ENCODE data around the gene UBTFL1. TPM values are rescaled to one million over a fixed set of nuclear protein-coding genes. Genes with fewer than 3 reads are reported as not detected.
A peak's percentile ranks its signal among the peaks of the same experiment; 100 is the strongest.
"Not testable (repeated sequence)": the region's sequence is repeated elsewhere in the genome, so short reads cannot be mapped to it uniquely, and the experiment has no call there.

The UBTFL1 gene
- total RNA-seq (not detected), total RNA-seq (0 reads per million in 2 donors)

- H3K27ac Mint-ChIP-seq; DNase-seq; H3K4me3 Mint-ChIP-seq; H3K36me3 Mint-ChIP-seq (ENCODE audit: low read depth); H3K27me3 Mint-ChIP-seq; ATAC-seq; H3K4me1 Mint-ChIP-seq; H3K9me3 ChIP-seq (ENCODE audit: control insufficient read depth, low read length, poor library complexity, severe bottlenecking): not testable (repeated sequence)
Measured at GRCh38 chr11:90085650-90086049, at the start of gene UBTFL1. UBTFL1 (plus strand) TSS chr11:90085950; CDS start chr11:90085950, 0 bp downstream.

- DNase-seq; H3K4me3 Mint-ChIP-seq; H3K27ac Mint-ChIP-seq; H3K9me3 ChIP-seq (ENCODE audit: control insufficient read depth, low read length, poor library complexity, severe bottlenecking); H3K27me3 Mint-ChIP-seq; ATAC-seq; H3K36me3 Mint-ChIP-seq (ENCODE audit: low read depth); H3K4me1 Mint-ChIP-seq: not testable (repeated sequence)
Measured at GRCh38 chr11:90051591-90052209, 34.0 kb upstream of the UBTFL1 start.

- H3K27ac Mint-ChIP-seq; H3K36me3 Mint-ChIP-seq (ENCODE audit: low read depth); H3K4me1 Mint-ChIP-seq; H3K4me3 Mint-ChIP-seq; H3K9me3 ChIP-seq (ENCODE audit: control insufficient read depth, low read length, poor library complexity, severe bottlenecking); ATAC-seq; DNase-seq; H3K27me3 Mint-ChIP-seq: not testable (repeated sequence)
Measured at GRCh38 chr11:90052311-90052710, 33.4 kb upstream of the UBTFL1 start.

GRCh38 chr11:90053545-90053944, 32.2 kb upstream of the UBTFL1 start:
- not testable (repeated sequence) for DNase-seq; H3K4me3 Mint-ChIP-seq; ATAC-seq; H3K4me1 Mint-ChIP-seq; H3K9me3 ChIP-seq (ENCODE audit: control insufficient read depth, low read length, poor library complexity, severe bottlenecking); H3K27me3 Mint-ChIP-seq; H3K27ac Mint-ChIP-seq; H3K36me3 Mint-ChIP-seq (ENCODE audit: low read depth)

GRCh38 chr11:90088731-90089130, 3.0 kb downstream of the UBTFL1 start:
- DNase-seq, H3K4me1 Mint-ChIP-seq: not testable (repeated sequence)

GRCh38 chr11:90095230-90095924, 9.6 kb downstream of the UBTFL1 start:
- not testable (repeated sequence) for H3K4me1 Mint-ChIP-seq; H3K4me3 Mint-ChIP-seq; H3K27me3 Mint-ChIP-seq; H3K36me3 Mint-ChIP-seq (ENCODE audit: low read depth); H3K27ac Mint-ChIP-seq; H3K9me3 ChIP-seq (ENCODE audit: control insufficient read depth, low read length, poor library complexity, severe bottlenecking); DNase-seq; ATAC-seq

More at GRCh38 chr11:90088731-90089130, 3.0 kb downstream of the UBTFL1 start:
- H3K27ac Mint-ChIP-seq; H3K9me3 ChIP-seq (ENCODE audit: control insufficient read depth, low read length, poor library complexity, severe bottlenecking); H3K27me3 Mint-ChIP-seq; H3K4me3 Mint-ChIP-seq; ATAC-seq; H3K36me3 Mint-ChIP-seq (ENCODE audit: low read depth): not testable (repeated sequence)

GRCh38 chr11:90098261-90098660, 12.5 kb downstream of the UBTFL1 start:
- H3K4me3 Mint-ChIP-seq; H3K36me3 Mint-ChIP-seq (ENCODE audit: low read depth); H3K27me3 Mint-ChIP-seq; ATAC-seq; DNase-seq; H3K4me1 Mint-ChIP-seq; H3K9me3 ChIP-seq (ENCODE audit: control insufficient read depth, low read length, poor library complexity, severe bottlenecking); H3K27ac Mint-ChIP-seq: not testable (repeated sequence)

GRCh38 chr11:90100431-90100830, 14.7 kb downstream of the UBTFL1 start:
- H3K4me3 Mint-ChIP-seq, result no peak overlapping the region
- H3K27me3 Mint-ChIP-seq, result no peaks in the 10 kb centered on the region
- H3K4me1 Mint-ChIP-seq, result peaks cover 2% of the 10 kb centered on the region
- no peak for ATAC-seq
- no peaks in the 10 kb centered on the region for H3K36me3 Mint-ChIP-seq (ENCODE audit: low read depth)
- DNase-seq, result no peak
- H3K9me3 ChIP-seq (ENCODE audit: control insufficient read depth, low read length, poor library complexity, severe bottlenecking), result no peaks in the 10 kb centered on the region
- H3K27ac Mint-ChIP-seq, result no peak overlapping the region

GRCh38 chr11:90113541-90113940, 27.8 kb downstream of the UBTFL1 start:
- DNase-seq (no peak), ATAC-seq (no peak)
- Mint-ChIP-seq H3K27ac (no peak overlapping the region), H3K4me1 (peaks cover 3% of the 10 kb centered on the region), H3K36me3 (ENCODE audit: low read depth) (no peaks in the 10 kb centered on the region), H3K4me3 (no peak overlapping the region), H3K27me3 (peaks cover 33% of the 10 kb centered on the region)
- H3K9me3 ChIP-seq (ENCODE audit: control insufficient read depth, low read length, poor library complexity, severe bottlenecking), result no peaks in the 10 kb centered on the region

GRCh38 chr11:90120191-90120590, 34.4 kb downstream of the UBTFL1 start:
- Mint-ChIP-seq H3K27ac (no peak overlapping the region), H3K4me1 (peaks cover 3% of the 10 kb centered on the region), H3K4me3 (no peak overlapping the region), H3K27me3 (peaks cover 6% of the 10 kb centered on the region), H3K36me3 (ENCODE audit: low read depth) (no peaks in the 10 kb centered on the region)
- H3K9me3 ChIP-seq (ENCODE audit: control insufficient read depth, low read length, poor library complexity, severe bottlenecking), result no peaks in the 10 kb centered on the region
- no peak for ATAC-seq
- no peak for DNase-seq

GRCh38 chr11:90124371-90124770, 38.6 kb downstream of the UBTFL1 start:
- Mint-ChIP-seq H3K36me3 (ENCODE audit: low read depth) (no peaks in the 10 kb centered on the region), H3K4me3 (no peak overlapping the region), H3K27ac (no peak overlapping the region), H3K4me1 (no peaks in the 10 kb centered on the region), H3K27me3 (peaks cover under 1% of the 10 kb centered on the region)
- no peak for ATAC-seq
- H3K9me3 ChIP-seq (ENCODE audit: control insufficient read depth, low read length, poor library complexity, severe bottlenecking), result no peaks in the 10 kb centered on the region
- no peak for DNase-seq

- DNase-seq, result no peak
- Mint-ChIP-seq H3K27ac (no peak overlapping the region), H3K36me3 (ENCODE audit: low read depth) (no peaks in the 10 kb centered on the region)
Measured at GRCh38 chr11:90124946-90125345, 39.2 kb downstream of the UBTFL1 start.

GRCh38 chr11:90133560-90134477, 48.1 kb downstream of the UBTFL1 start:
- peaks cover 3% of the 10 kb centered on the region for H3K9me3 ChIP-seq (ENCODE audit: control insufficient read depth, low read length, poor library complexity, severe bottlenecking)
- ATAC-seq (no peak), DNase-seq (no peak)
- Mint-ChIP-seq H3K4me3 (peak overlapping the region; percentile 61), H3K27me3 (peaks cover 52% of the 10 kb centered on the region), H3K36me3 (ENCODE audit: low read depth) (peaks cover 3% of the 10 kb centered on the region), H3K27ac (no peak overlapping the region), H3K4me1 (peaks cover 10% of the 10 kb centered on the region)

More at GRCh38 chr11:90124946-90125345, 39.2 kb downstream of the UBTFL1 start:
- ATAC-seq, result no peak
- no peaks in the 10 kb centered on the region for H3K9me3 ChIP-seq (ENCODE audit: control insufficient read depth, low read length, poor library complexity, severe bottlenecking)
- Mint-ChIP-seq H3K4me1 (no peaks in the 10 kb centered on the region), H3K4me3 (no peak overlapping the region), H3K27me3 (peaks cover 6% of the 10 kb centered on the region)

Data from T-helper 17 cell (primary cell).